Thoracic aorta (tissue), 2 donors: ENCODE measurements around the gene CLCNKA. TPM values are rescaled to one million over a fixed set of nuclear protein-coding genes. Genes with fewer than 3 reads are reported as not detected.

Experiments used
- ATAC-seq: fragments of 150-250 bp; one replicate; pipeline ENCODE4 v1.8.0; 2017; ENCODE audit warnings: low read depth; ENCODE audit not compliant: insufficient number of reproducible peaks, low FRiP score
- DNase-seq: peaks from one replicate; pipeline ENCODE4 v3.0.0-alpha.2; 2020; ENCODE audit warnings: low spot score
- H3K27ac ChIP-seq, 2 donors: fragments of 200-600 bp; sonication (generic); 1 replicate in 1 of 2; 2 replicates in 1 of 2; pipeline ENCODE4 v1.5.1; 2016; ENCODE audit warnings: mild to moderate bottlenecking in 2 of 2, moderate library complexity in 2 of 2
- H3K27me3 ChIP-seq: fragments of 200-600 bp; sonication (generic); replicated peaks from 2 replicates; pipeline ENCODE4 v1.6.0; 2016; ENCODE audit warnings: mild to moderate bottlenecking; ENCODE audit not compliant: insufficient read depth
- H3K36me3 ChIP-seq: fragments of 200-600 bp; sonication (generic); one replicate; pipeline ENCODE4 v1.5.1; 2016
- H3K4me1 ChIP-seq, 2 donors: fragments of 200-600 bp; sonication (generic); 1 replicate in 1 of 2; 2 replicates in 1 of 2; pipeline versions ENCODE4 v1.5.1 to v1.6.0; 2016; ENCODE audit warnings: low read depth in 2 of 2, mild to moderate bottlenecking in 1 of 2; ENCODE audit not compliant: control insufficient read depth in 1 of 2
- H3K4me3 ChIP-seq: fragments of 200-600 bp; sonication (generic); 2 replicates; pipeline ENCODE4 v1.5.1; 2016; ENCODE audit warnings: mild to moderate bottlenecking
- H3K9me3 ChIP-seq: fragments of 200-600 bp; sonication (generic); 2 replicates; pipeline ENCODE4 v1.5.1; 2016
- CTCF ChIP-seq: fragments of 200-600 bp; sonication (generic); IDR thresholded peaks from one replicate; pipeline ENCODE4 v1.5.1; 2019; ENCODE audit warnings: antibody characterized with exemption
- total RNA-seq, 2 donors: library from RNA; depleted of rRNA; stranded (reverse); fragments of >200 nt; gene quantifications; one replicate each; pipeline versions ENCODE4 v1.1.0 to v1.2.3, GENCODE V29; 2016

CLCNKA gene
- total RNA-seq, 2 donors from 2014 or later: 4.7 TPM; not detected in 1

GRCh38 chr1:16072616-16073484 is 51.0 kb downstream of the CLCNKA start:
- Histone ChIP-seq H3K4me3 (peak overlapping the region; percentile 65), H3K9me3 (no peaks in the 10 kb centered on the region), H3K36me3 (no peaks in the 10 kb centered on the region), H3K27ac (no peak overlapping the region), H3K27me3 (no peaks in the 10 kb centered on the region), H3K4me1 (peaks cover 10 to 45% of the 10 kb centered on the region in 2 donors)
- ATAC-seq (no peak), DNase-seq (no peak)
- no peak for TF ChIP-seq CTCF

- DNase-seq (no peak), ATAC-seq (no peak)
- H3K27ac ChIP-seq: no peak within 1 kb of the TSS
- H3K9me3 ChIP-seq: no peaks in the 10 kb centered on the region
- peak; percentile 14 for TF ChIP-seq CTCF
- peaks cover 6 to 38% of the 10 kb centered on the region in 2 donors for H3K4me1 ChIP-seq
- H3K4me3 ChIP-seq: peak within 1 kb of the TSS; percentile 65
- no peaks in the 10 kb centered on the region for H3K36me3 ChIP-seq
- H3K27me3 ChIP-seq: no peaks in the 10 kb centered on the region
These were observed 51.8 kb downstream of the CLCNKA start, which contains the start of gene FAM131C for GRCh38 chr1:16073490-16074119. Gene FAM131C, minus strand, starts transcription at chr1:16073651. Its CDS starts 209 bp downstream, at chr1:16073442.

- Histone ChIP-seq H3K4me3 (no peak overlapping the region), H3K9me3 (no peaks in the 10 kb centered on the region), H3K27ac (no peak overlapping the region), H3K27me3 (no peaks in the 10 kb centered on the region), H3K4me1 (peaks cover 6 to 41% of the 10 kb centered on the region in 2 donors), H3K36me3 (no peaks in the 10 kb centered on the region)
- no peak for ATAC-seq
- no peak for DNase-seq
- TF ChIP-seq CTCF: no peak
These were observed 52.4 kb downstream of the CLCNKA start for GRCh38 chr1:16074217-16074616.

- no peak overlapping the region for H3K27ac ChIP-seq
- ATAC-seq: no peak
These were observed 53.6 kb downstream of the CLCNKA start for GRCh38 chr1:16075337-16076030.

More at GRCh38 chr1:16075337-16076030, 53.6 kb downstream of the CLCNKA start:
- Histone ChIP-seq H3K4me3 (no peak overlapping the region), H3K36me3 (no peaks in the 10 kb centered on the region), H3K4me1 (peaks cover 6 to 42% of the 10 kb centered on the region in 2 donors), H3K9me3 (no peaks in the 10 kb centered on the region), H3K27me3 (no peaks in the 10 kb centered on the region)
- TF ChIP-seq CTCF: no peak
- DNase-seq: peak; percentile 47
